ENCODE data around the gene PAX6.

GRCh38 chr11:31802000-31802551 is 9.0 kb downstream of the PAX6 start:
- no peak for TF ChIP-seq GATAD2A (CRISPR knock-in tag; IDR thresholded peaks at IDR 0.05)
- no peak for TF ChIP-seq SMARCE1 (IDR thresholded peaks at IDR 0.05; ENCODE audit: borderline replicate concordance)
- no peak for TF ChIP-seq CTCF (CRISPR knock-in tag; IDR thresholded peaks at IDR 0.05)
